ENCODE measurements around the gene MAP4K4. TPM values are rescaled to one million over a fixed set of nuclear protein-coding genes. Genes with fewer than 3 reads are reported as not detected.

The MAP4K4 gene
- total RNA-seq, 4 donors from 2014 or later: 33.8 to 47.3 (median 35.7) TPM

DNA sequence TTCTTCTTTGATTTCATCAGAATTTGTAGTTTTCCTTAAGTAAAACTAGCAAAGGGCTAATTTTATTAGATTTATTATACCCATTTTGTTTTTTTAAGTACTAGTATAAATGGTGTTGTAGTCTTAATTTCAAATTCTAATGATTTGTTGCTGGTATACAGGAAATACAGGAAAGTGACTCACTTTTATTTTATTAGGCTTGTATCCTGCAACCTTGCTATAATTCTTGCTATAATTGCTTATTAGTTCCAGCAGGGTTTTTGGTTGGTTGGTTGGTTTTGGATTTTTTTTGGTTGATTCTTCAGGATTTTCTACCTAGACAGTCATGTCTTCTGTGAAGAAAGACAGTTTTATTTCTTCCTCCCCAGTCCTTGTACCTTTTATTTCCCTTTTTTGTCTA lies 183.6 kb downstream of the MAP4K4 start:
- no peak overlapping the region for H3K27ac ChIP-seq
- H3K27me3 ChIP-seq: no peaks in the 10 kb centered on the region
- H3K4me1 ChIP-seq: peaks cover 12 to 14% of the 10 kb centered on the region in 2 donors
- H3K4me3 ChIP-seq (replicated peaks in 1 of 3): no peak overlapping the region
- TF ChIP-seq, protein P1, sequence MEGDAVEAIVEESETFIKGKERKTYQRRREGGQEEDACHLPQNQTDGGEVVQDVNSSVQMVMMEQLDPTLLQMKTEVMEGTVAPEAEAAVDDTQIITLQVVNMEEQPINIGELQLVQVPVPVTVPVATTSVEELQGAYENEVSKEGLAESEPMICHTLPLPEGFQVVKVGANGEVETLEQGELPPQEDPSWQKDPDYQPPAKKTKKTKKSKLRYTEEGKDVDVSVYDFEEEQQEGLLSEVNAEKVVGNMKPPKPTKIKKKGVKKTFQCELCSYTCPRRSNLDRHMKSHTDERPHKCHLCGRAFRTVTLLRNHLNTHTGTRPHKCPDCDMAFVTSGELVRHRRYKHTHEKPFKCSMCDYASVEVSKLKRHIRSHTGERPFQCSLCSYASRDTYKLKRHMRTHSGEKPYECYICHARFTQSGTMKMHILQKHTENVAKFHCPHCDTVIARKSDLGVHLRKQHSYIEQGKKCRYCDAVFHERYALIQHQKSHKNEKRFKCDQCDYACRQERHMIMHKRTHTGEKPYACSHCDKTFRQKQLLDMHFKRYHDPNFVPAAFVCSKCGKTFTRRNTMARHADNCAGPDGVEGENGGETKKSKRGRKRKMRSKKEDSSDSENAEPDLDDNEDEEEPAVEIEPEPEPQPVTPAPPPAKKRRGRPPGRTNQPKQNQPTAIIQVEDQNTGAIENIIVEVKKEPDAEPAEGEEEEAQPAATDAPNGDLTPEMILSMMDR (IDR thresholded peaks at IDR 0.05): no peak
- TF ChIP-seq POLR2A (IDR thresholded peaks at IDR 0.05): no peak
- H3K36me3 ChIP-seq: peaks cover 0 to 7% of the 10 kb centered on the region in 2 donors
- intact Hi-C loops (cut with DNase I): loop anchor here (10.0 kb wide), 4 partner anchors 94 to 574 kb away; no protein-coding TSS in a partner anchor
- H3K9me3 ChIP-seq: no peaks in the 10 kb centered on the region
- DNase-seq: no peak

DNA sequence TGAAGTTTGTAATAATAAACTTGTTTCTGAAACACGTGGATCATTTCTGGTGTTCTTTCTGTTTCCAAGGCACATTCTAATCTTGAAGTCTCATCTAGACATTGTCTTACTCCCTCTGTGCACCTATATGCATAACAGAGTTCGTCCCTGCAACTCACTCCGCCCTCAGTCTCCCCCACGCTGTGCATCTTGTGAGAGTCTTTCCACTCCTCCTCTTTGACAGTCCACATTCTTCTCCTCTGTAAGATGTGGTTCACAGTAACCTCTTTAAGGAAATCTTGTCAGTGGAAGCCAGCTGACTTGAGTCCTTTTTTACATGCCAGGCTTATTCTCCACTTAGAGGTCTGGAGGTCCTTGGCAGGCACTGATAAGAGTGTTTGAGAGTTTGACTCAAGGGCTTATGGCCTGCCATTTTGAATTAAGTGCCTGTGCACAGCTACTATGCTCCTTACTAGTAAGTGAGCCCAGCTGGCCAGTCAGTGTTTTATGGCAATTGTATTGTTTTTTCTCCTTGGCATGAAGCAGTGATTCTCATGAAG lies 185.3 kb downstream of the MAP4K4 start:
- no peak for TF ChIP-seq POLR2A (IDR thresholded peaks at IDR 0.05)
- TF ChIP-seq, protein P1 (IDR thresholded peaks at IDR 0.05): no peak
- Histone ChIP-seq H3K4me1 (peaks cover 12 to 14% of the 10 kb centered on the region in 2 donors), H3K36me3 (peaks cover 0 to 4% of the 10 kb centered on the region in 2 donors), H3K27ac (no peak overlapping the region), H3K9me3 (no peaks in the 10 kb centered on the region), H3K27me3 (no peaks in the 10 kb centered on the region), H3K4me3 (replicated peaks in 1 of 3) (no peak overlapping the region)
- WGBS, 2 donors: 86 to 90% methylated on average over 4 of the region's 4 CpGs
- intact Hi-C loops (cut with DNase I): loop anchor here (10.0 kb wide), 4 partner anchors 92 to 572 kb away; no protein-coding TSS in a partner anchor
- no peak for DNase-seq

DNA sequence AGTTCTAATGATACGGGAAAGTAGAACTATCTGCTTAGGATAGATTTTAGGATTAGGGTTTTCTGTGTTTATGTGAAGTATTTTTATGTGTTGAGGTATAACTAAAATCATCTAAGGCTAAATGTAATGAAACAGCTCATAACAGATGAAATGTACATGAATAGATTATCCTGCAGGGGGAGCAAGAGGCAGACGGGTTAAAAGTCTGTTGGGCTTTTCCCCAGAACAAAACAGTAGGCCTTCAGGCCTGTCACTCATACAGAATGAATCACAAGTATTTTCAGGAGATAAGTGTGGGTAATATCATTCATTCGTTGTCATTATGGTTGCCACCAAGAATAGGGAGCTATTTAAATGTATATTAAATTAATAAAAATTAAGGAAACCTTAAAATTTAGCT lies 186.4 kb downstream of the MAP4K4 start:
- WGBS, 2 donors: 60% methylated on average over 3 of the region's 3 CpGs
- Histone ChIP-seq H3K9me3 (no peaks in the 10 kb centered on the region), H3K4me3 (replicated peaks in 1 of 3) (no peak overlapping the region), H3K4me1 (peaks cover 12 to 14% of the 10 kb centered on the region in 2 donors), H3K27me3 (no peaks in the 10 kb centered on the region), H3K36me3 (no peaks in the 10 kb centered on the region), H3K27ac (peak overlapping the region in 2 of 3 donors; percentile 20 to 36)
- intact Hi-C loops (cut with DNase I): loop anchor here (10.0 kb wide), 4 partner anchors 91 to 571 kb away; no protein-coding TSS in a partner anchor
- no peak for DNase-seq
- TF ChIP-seq POLR2A (IDR thresholded peaks at IDR 0.05): no peak
- TF ChIP-seq, protein P1 (IDR thresholded peaks at IDR 0.05): peak; percentile 12 to 70 (median 60)

DNA sequence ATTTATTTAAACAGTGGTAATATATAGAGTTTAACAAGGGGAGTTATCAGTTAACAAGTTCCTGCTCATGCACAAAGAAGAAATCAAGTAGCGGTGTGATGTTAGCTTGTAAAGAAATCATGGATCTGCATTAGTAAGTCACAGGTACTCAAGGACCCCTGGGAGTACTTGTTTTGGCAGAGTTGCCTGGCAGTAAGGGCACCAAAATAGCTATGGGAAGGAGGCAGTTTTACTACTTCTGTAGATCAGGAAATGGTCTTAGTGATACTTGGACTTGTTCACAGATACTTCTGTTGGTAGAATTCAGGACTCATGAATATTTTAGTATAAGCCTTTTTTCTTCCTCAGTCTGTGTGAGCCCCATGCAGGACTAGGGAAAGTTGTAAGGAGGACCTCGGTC lies 186.9 kb downstream of the MAP4K4 start:
- TF ChIP-seq, protein P1 (IDR thresholded peaks at IDR 0.05): no peak
- no peak for TF ChIP-seq POLR2A (IDR thresholded peaks at IDR 0.05)
- Histone ChIP-seq H3K27ac (peak overlapping the region in 2 of 3 donors; percentile 20 to 36), H3K9me3 (no peaks in the 10 kb centered on the region), H3K4me3 (replicated peaks in 1 of 3) (no peak overlapping the region), H3K27me3 (no peaks in the 10 kb centered on the region), H3K36me3 (no peaks in the 10 kb centered on the region), H3K4me1 (peaks cover 12 to 14% of the 10 kb centered on the region in 2 donors)
- 59 to 72% methylated on average over 2 of the region's 2 CpGs for WGBS, 2 donors
- peak; percentile 21 to 28 for DNase-seq
- intact Hi-C loops (cut with DNase I): loop anchor here (10.0 kb wide), 4 partner anchors 90 to 570 kb away; no protein-coding TSS in a partner anchor

DNA sequence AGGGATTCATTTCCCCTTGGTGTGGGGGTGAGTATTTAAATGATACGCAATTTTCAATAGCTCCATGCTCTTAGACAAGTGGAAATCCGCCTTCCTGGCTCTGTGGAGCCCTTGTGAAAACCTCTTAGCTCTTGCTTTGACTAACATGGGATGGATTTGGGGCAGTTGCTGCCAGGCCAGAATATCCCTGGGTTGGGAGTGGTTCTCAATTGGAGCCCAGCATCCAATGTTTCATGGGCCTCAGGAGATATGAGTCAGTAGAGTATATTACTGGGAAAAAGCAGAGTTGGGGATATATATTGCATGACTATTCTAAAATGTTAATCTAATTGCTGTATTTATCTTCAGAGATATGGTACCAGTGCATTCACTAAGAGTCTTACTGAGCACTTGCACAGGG lies 189.8 kb downstream of the MAP4K4 start:
- no peak overlapping the region for H3K4me3 ChIP-seq (replicated peaks in 1 of 3)
- intact Hi-C loops (cut with DNase I): loop anchor here (10.0 kb wide), 4 partner anchors 87 to 567 kb away; no protein-coding TSS in a partner anchor
- TF ChIP-seq, protein P1 (IDR thresholded peaks at IDR 0.05): no peak
- TF ChIP-seq POLR2A (IDR thresholded peaks at IDR 0.05): no peak
- peaks cover 3 to 7% of the 10 kb centered on the region in 2 donors for H3K36me3 ChIP-seq
- no peak overlapping the region for H3K27ac ChIP-seq
- 96 to 97% methylated on average over 2 of the region's 2 CpGs for WGBS, 2 donors
- H3K9me3 ChIP-seq: no peaks in the 10 kb centered on the region
- H3K27me3 ChIP-seq: no peaks in the 10 kb centered on the region
- no peak for DNase-seq
- H3K4me1 ChIP-seq: peaks cover 12 to 14% of the 10 kb centered on the region in 2 donors

All from thyroid gland (tissue), 4 donors.